B cell (primary cell): ENCODE data around the gene MYH14. TPM values are rescaled to one million over a fixed set of nuclear protein-coding genes. Genes with fewer than 3 reads are reported as not detected.

Experiments used
- ATAC-seq: fragments of 200-7000 bp; cut with Tn5 transposase; one replicate; pipeline ENCODE4 v1.10.0; 2021; ENCODE audit warnings: low read depth, mild to moderate bottlenecking, moderate number of reproducible peaks, moderate library complexity
- CTCF ChIA-PET: fragments of 350-600 bp; sonication (Branson Sonifier 250); formaldehyde crosslinking; loops from one replicate; lab custom pipeline; 2021; ENCODE audit warnings: antibody characterized with exemption, inconsistent platforms; lab: Charles Lee
- POLR2A ChIA-PET: fragments of 350-600 bp; sonication (Branson Sonifier 250); formaldehyde crosslinking; loops from one replicate; lab custom pipeline; 2021; ENCODE audit warnings: antibody characterized with exemption; lab: Charles Lee
- DNase-seq: peaks from one replicate; pipeline ENCODE4 v3.0.0; 2013
- H2AFZ ChIP-seq: 2 replicates; pipeline ENCODE4 v1.6.1; 2012; ENCODE audit warnings: mild to moderate bottlenecking, low read depth, low read length; ENCODE audit not compliant: insufficient read depth, poor library complexity, severe bottlenecking
- H3K27ac ChIP-seq, 2 donors: 1 replicate in 1 of 2; 2 replicates in 1 of 2; pipeline ENCODE4 v1.5.1; 2012 to 2013; ENCODE audit warnings: low read length in 2 of 2, mild to moderate bottlenecking in 2 of 2, moderate library complexity in 1 of 2
- H3K27me3 ChIP-seq, 4 experiments: fragments of 200-600 bp in 1 of 4; sonication (generic) in 1 of 4; replicated peaks in 1 of 4; 1 replicate in 2 of 4; 2 replicates in 2 of 4; pipeline versions ENCODE4 v1.6.1 to v1.7.0; 2013 to 2016; ENCODE audit warnings: low read length in 3 of 4, mild to moderate bottlenecking in 2 of 4, mixed read lengths in 1 of 4, moderate library complexity in 1 of 4; ENCODE audit not compliant: insufficient read depth in 4 of 4, control insufficient read depth in 3 of 4; ENCODE audit errors: control extremely low read depth in 1 of 4
- H3K36me3 ChIP-seq, 2 experiments: replicated peaks in 1 of 2; 1 replicate in 1 of 2; 2 replicates in 1 of 2; pipeline versions ENCODE4 v1.6.1 to v1.7.1; 2013; ENCODE audit warnings: low read length in 1 of 2; ENCODE audit not compliant: insufficient read depth in 2 of 2, control insufficient read depth in 1 of 2; ENCODE audit errors: control extremely low read depth in 1 of 2, extremely low read depth in 1 of 2
- H3K4me1 ChIP-seq, 2 donors: fragments of 200-600 bp in 1 of 2; sonication (generic) in 1 of 2; 1 replicate in 1 of 2; 2 replicates in 1 of 2; pipeline versions ENCODE4 v1.5.1 to v1.6.1; 2013 to 2017; ENCODE audit warnings: low read length in 2 of 2; ENCODE audit not compliant: control insufficient read depth in 2 of 2, insufficient read depth in 2 of 2
- H3K4me2 ChIP-seq: replicated peaks from 2 replicates; pipeline ENCODE3; 2012; ENCODE audit warnings: mild to moderate bottlenecking, low read depth, low read length; ENCODE audit not compliant: poor library complexity, severe bottlenecking
- H3K4me3 ChIP-seq, 5 experiments: fragments of 200-600 bp in 1 of 5; sonication (generic) in 1 of 5; 1 replicate in 3 of 5; 2 replicates in 2 of 5; pipeline versions ENCODE4 v1.5.1 to v1.7.0; 2011 to 2016; ENCODE audit warnings: low read length in 4 of 5, mild to moderate bottlenecking in 4 of 5, low read depth in 2 of 5, control low read depth in 1 of 5, moderate library complexity in 1 of 5; ENCODE audit not compliant: insufficient read depth in 1 of 5; ENCODE audit errors: control extremely low read depth in 1 of 5, extremely low read depth in 1 of 5
- H3K79me2 ChIP-seq: fragments of 200-600 bp; sonication (generic); one replicate; pipeline ENCODE4 v1.6.0; 2016; ENCODE audit warnings: low read length; ENCODE audit not compliant: control insufficient read depth, insufficient read depth
- H3K9ac ChIP-seq: fragments of 200-600 bp; sonication (generic); 2 replicates; pipeline ENCODE4 v1.6.1; 2017; ENCODE audit warnings: mild to moderate bottlenecking, low read length, moderate library complexity
- H3K9me3 ChIP-seq, 3 donors: one replicate each; pipeline versions ENCODE4 v1.6.1 to v1.7.1; 2013; ENCODE audit warnings: low read length in 2 of 3; ENCODE audit not compliant: control insufficient read depth in 2 of 3, insufficient read depth in 1 of 3; ENCODE audit errors: control extremely low read depth in 1 of 3
- H4K20me1 ChIP-seq: 2 replicates; pipeline ENCODE4 v1.6.0; 2012; ENCODE audit warnings: mild to moderate bottlenecking, low read length; ENCODE audit not compliant: insufficient read depth, control insufficient read depth, poor library complexity, severe bottlenecking
- H3K27ac Mint-ChIP-seq: one replicate; pipeline ENCODE4 v1.8.0; 2021; ENCODE audit warnings: mixed read lengths
- H3K27me3 Mint-ChIP-seq: one replicate; pipeline ENCODE4 v1.8.0; 2021; ENCODE audit warnings: mixed read lengths
- H3K4me1 Mint-ChIP-seq: one replicate; pipeline ENCODE4 v1.8.0; 2021; ENCODE audit warnings: mixed read lengths
- H3K4me3 Mint-ChIP-seq: one replicate; pipeline ENCODE4 v1.8.0; 2021; ENCODE audit warnings: mixed read lengths
- H3K9me3 Mint-ChIP-seq: one replicate; pipeline ENCODE4 v1.8.0; 2022; ENCODE audit warnings: mixed read lengths; ENCODE audit not compliant: insufficient read depth
- CTCF ChIP-seq: fragments of 200-600 bp; IDR thresholded peaks from one replicate; pipeline ENCODE4 v1.8.0; 2022; ENCODE audit warnings: antibody characterized with exemption, mild to moderate bottlenecking
- EZH2 ChIP-seq: IDR thresholded peaks from 2 replicates; pipeline ENCODE4 v1.6.1; 2012; ENCODE audit warnings: borderline replicate concordance, low read depth, mild to moderate bottlenecking, moderate library complexity, low read length; ENCODE audit not compliant: insufficient read depth, poor library complexity, severe bottlenecking
- WGBS: methylation state at CpG from one replicate; pipeline ENCODE4 v1.1.5; 2013; ENCODE audit warnings: missing lambda C conversion rate; ENCODE audit not compliant: insufficient coverage; 5-methylcytosine and 5-hydroxymethylcytosine counted together
- intact Hi-C: fragments of 100-400 bp; cut with micrococcal nuclease; formaldehyde crosslinking; loops from one replicate; pipeline ENCODE4 v1.10.0; 2022
- polyA plus RNA-seq: library from polyadenylated mRNA; depleted of rRNA; stranded (reverse); fragments of >200 nt; gene quantifications from 2 replicates; pipeline ENCODE4 v1.2.3, GENCODE V29; 2012
- total RNA-seq, 2 donors: library from RNA; stranded (reverse); fragments of 120-200 nt in 1 of 2; gene quantifications; 1 replicate in 1 of 2; 2 replicates in 1 of 2; pipeline versions ENCODE4 v1.2.3 to v1.2.4, GENCODE V29; 2013 to 2022

Gene MYH14
- total and polyA plus RNA-seq, 2 donors (not counting 1 experiment from before 2014, with no cell fraction given): not detected

- Histone ChIP-seq H3K4me3 (peak overlapping the region; percentile 37 to 59 (median 50)), H3K36me3 (peaks cover 0 to 44% of the 10 kb centered on the region in 2 experiments), H3K79me2 (peaks cover 41% of the 10 kb centered on the region), H3K27ac (peak overlapping the region; percentile 49 to 76), H3K27me3 (no peaks in the 10 kb centered on the region), H3K9me3 (peaks cover 0 to 36% (median 0%) of the 10 kb centered on the region in 3 donors), H3K4me2 (peak overlapping the region; percentile 82), H2AFZ (peak overlapping the region; percentile 69), H4K20me1 (peaks cover 57% of the 10 kb centered on the region), H3K4me1 (peaks cover 58 to 91% of the 10 kb centered on the region in 2 donors), H3K9ac (peak overlapping the region; percentile 54)
- Mint-ChIP-seq H3K4me1 (peaks cover 85% of the 10 kb centered on the region), H3K27me3 (no peaks in the 10 kb centered on the region), H3K4me3 (peak overlapping the region; percentile 87), H3K9me3 (peaks cover 4% of the 10 kb centered on the region), H3K27ac (peak overlapping the region; percentile 94)
- peak; percentile 50 for ATAC-seq
- intact Hi-C loops: loop anchor here (1.0 kb wide), 3 partner anchors 8 to 24 kb away; no protein-coding TSS in a partner anchor
- TF ChIP-seq EZH2: no peak
- peak; percentile 15 for TF ChIP-seq CTCF
- peak; percentile 98 for DNase-seq
- WGBS: 1% methylated on average over 32 of the region's 34 CpGs
- ChIA-PET POLR2A (interaction anchor here (0.8 to 7.1 kb wide), 7 partner anchors 11 to 127 kb away, joined by 3 to 122 read pairs (median 5); partner anchors contain the start of gene SPIB), CTCF (interaction anchor here (0.6 to 5.0 kb wide), 6 partner anchors 10 to 127 kb away, joined by 3 to 28 read pairs (median 4); partner anchors contain the start of gene NR1H2)
Measured at GRCh38 chr19:50333235-50333736, 129.9 kb downstream of the MYH14 start.
